DMS79 (cell line): ENCODE results near the gene PXDN.

Experiments used
- DNase-seq: peaks from one replicate; lab custom pipeline; 2025; lab: John Stamatoyannopoulos, UW

The PXDN gene

GRCh38 chr2:1648241-1649102 is 95.8 kb downstream of the PXDN start:
- no peak for DNase-seq

- DNase-seq = no peak
These were observed 96.7 kb downstream of the PXDN start for GRCh38 chr2:1647417-1648240.

GRCh38 chr2:1645761-1646476 is 98.4 kb downstream of the PXDN start:
- no peak for DNase-seq

- DNase-seq = no peak
These were observed 99.9 kb downstream of the PXDN start for GRCh38 chr2:1644427-1644826.

- DNase-seq = no peak
These were observed 101.2 kb downstream of the PXDN start for GRCh38 chr2:1642993-1643619.

GRCh38 chr2:1642066-1642861 is 102.1 kb downstream of the PXDN start:
- no peak for DNase-seq

GRCh38 chr2:1641523-1641922 is 102.8 kb downstream of the PXDN start:
- DNase-seq = no peak

- DNase-seq = no peak
These were observed 103.8 kb downstream of the PXDN start for GRCh38 chr2:1640301-1641135.

- no peak for DNase-seq
These were observed 105.0 kb downstream of the PXDN start for GRCh38 chr2:1639086-1639858.

GRCh38 chr2:1638281-1638860 is 105.9 kb downstream of the PXDN start:
- DNase-seq = no peak

GRCh38 chr2:1636791-1637415 is 107.4 kb downstream of the PXDN start:
- no peak for DNase-seq

- DNase-seq = no peak
These were observed 108.5 kb downstream of the PXDN start for GRCh38 chr2:1635823-1636222.

- no peak for DNase-seq
These were observed 109.5 kb downstream of the PXDN start for GRCh38 chr2:1634681-1635341.

GRCh38 chr2:1633936-1634587 is 110.3 kb downstream of the PXDN start:
- no peak for DNase-seq

GRCh38 chr2:1633092-1633671 is 111.1 kb downstream of the PXDN start:
- DNase-seq = no peak

GRCh38 chr2:1632510-1632909 is 111.8 kb downstream of the PXDN start:
- DNase-seq = no peak

- DNase-seq = no peak
These were observed 112.3 kb downstream of the PXDN start for GRCh38 chr2:1632002-1632348.
